T-helper 22 cell (primary cell): ENCODE data around the gene BCDIN3D.

Experiments
- DNase-seq: peaks from one replicate; pipeline ENCODE4 v3.0.0-alpha.2; 2020; ENCODE audit warnings: low read depth

Gene BCDIN3D

DNA sequence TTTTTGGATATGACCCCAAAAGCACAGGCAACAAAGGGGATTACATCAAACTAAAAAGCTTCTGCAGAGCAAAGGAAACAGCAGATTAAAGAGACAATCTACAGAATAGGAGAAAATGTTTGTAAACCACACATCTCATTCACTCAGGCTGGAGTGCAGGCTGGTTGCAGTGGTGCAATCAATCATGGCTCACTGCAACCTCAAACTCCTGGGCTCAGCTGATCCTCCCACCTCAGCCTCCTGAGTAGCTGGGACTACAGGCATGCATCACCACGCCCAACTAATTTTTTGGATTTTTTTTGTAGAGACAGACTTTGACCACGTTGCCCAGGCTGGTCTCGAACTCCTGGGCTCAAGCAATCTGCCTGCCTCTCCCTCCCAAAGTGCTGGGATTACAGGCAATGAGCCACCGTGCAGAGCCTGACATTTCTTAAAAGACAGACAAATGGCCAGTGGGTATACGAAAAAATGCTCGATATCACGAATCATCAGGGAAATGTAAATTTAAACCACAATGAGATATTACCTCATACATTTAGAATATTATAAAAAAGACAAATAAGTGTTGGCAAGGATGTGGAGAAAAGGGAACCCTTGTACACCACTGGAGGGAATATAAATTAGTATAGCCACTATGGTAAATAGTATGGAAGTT is 24.5 kb downstream of the BCDIN3D start:
- DNase-seq, result no peak

DNA sequence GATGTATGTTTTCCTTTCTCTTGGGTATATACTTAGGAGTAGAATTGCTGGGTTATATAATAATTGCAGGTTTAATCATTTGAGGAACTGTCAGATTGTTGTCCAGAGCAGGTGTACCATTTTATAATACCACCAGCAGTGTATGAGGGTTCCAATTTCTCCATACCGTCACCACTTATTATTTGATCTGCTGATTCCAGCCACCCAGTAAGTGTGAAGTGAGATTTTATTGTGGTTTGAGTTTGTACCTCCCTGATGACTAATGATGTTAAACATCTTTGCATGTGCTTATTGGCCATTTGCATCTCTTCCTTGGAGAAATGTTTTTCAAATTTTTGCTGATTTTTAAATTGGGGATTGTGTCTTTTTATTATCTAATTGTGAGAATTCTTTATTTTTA is 29.8 kb downstream of the BCDIN3D start:
- DNase-seq, result no peak

DNA sequence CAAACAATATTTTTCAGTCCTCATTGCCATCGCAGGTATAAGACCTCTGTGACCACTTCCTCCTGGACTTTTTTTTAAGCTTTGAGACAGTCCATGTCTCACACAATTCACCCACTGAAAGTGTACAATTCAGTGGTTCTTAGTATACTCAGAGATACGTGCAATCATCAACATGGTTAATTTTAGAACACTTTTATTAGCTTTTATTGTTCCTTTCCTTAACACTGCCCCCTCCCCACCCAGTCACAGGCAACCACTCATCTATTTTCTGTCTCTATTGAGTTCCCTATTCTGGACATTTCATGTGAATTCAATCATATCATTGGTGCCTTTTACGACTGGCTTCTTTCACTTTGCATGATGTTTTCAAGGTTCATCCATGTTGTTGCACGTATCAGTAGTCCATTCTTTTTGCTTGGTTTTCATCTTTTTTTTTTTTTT is 30.9 kb downstream of the BCDIN3D start:
- DNase-seq, result no peak

DNA sequence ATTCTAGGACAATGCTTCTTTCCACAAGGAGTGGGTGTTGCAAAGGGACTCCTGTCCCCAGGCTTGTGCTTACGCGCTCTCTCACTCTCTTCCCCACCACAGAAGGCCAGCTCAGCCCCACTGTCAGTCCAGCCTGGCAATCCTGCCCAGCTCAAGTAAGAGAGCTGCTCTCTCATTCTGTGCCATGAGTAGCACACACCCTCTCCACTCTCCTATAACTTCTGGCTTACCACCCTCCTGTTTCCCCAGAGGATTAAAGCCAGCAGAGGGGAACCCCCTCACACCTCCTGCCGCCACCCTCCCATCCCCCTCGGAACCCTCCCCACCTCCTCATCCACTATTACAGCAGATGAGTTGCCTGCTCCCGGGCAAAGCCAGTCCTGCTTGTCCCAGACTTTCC is 31.8 kb downstream of the BCDIN3D start:
- no peak for DNase-seq

DNA sequence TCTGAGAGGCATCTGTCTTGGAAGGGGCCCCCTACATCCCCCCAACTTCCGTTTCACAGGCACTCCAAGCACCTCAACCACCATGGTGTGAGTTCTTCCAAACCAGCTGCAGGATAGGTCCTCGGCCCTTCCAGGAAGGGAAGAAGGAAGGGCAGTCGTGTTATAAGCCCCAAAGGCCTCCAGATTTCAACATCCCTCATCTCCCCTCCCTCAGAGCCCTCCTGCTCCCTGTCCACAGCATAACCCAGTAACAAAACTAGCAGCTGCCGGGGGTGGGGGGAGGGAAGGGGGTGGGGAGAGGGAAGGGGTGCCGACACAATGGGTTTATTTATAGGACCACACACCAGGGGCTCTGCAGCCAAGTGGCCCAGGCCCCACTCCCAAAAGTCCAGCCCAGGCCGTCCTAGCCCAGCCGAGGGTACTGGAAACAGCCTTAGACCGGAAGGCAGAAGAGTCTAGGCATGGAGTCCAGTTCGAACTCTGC is 33.0 kb downstream of the BCDIN3D start:
- no peak for DNase-seq

DNA sequence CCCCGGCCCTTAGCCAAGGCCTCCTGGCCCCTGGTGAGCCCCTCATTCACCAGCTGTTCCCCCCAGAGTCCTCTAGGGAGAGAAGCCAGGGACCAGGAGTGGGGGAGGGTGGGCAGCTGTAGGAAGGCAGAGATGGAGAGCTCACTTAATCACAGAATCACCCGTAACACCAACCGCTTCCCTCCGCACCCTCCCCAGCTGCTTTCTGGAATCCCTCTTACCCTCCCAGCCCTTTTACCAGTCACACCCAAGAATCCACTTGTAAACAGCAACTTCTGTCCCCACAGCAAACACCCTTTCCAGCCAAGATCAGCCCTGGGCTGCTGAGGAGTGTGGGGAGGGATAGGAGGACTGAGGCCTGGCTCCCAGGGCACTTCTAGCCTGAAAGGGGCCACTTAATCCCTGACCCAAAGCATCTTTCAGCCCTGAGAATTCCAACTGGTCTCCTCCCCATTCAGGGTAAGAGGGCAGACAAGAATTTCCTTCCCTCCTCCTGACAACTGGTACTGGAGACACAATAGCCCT is 33.5 kb downstream of the BCDIN3D start:
- no peak for DNase-seq

DNA sequence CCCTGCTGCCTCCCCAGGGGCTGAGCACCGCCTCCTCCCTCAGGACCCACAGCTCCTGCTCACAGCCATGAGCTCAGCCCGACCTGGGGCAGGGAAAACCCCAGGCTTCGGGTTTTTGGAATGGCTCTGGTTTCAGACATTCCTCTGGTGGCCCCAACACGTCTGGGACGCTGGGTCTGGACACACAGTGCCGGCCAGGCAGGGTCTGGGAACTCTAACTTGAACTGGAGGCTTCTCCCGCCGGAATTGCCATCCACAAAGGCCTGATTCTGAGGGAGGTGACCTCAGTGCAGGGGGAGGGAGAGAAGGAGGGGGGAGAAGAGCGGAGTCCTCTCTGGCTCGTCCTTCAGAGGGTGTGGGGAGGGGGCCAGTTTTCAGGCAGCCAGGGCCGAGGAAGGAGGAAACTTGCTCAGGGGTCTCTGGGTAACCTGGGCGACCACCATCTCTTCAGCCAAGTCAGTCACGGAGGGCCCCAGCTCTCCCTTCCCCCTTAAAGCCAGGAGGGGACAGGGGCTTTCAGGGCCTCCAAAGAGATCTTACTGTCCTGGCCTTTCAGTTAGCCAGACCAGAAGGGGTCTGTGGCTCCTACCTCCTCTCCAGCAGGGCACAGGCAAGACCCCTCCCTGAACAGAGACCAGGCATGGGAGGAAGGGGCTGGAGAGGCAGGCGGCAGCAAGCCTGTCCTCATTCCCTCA is 34.1 kb downstream of the BCDIN3D start:
- no peak for DNase-seq

DNA sequence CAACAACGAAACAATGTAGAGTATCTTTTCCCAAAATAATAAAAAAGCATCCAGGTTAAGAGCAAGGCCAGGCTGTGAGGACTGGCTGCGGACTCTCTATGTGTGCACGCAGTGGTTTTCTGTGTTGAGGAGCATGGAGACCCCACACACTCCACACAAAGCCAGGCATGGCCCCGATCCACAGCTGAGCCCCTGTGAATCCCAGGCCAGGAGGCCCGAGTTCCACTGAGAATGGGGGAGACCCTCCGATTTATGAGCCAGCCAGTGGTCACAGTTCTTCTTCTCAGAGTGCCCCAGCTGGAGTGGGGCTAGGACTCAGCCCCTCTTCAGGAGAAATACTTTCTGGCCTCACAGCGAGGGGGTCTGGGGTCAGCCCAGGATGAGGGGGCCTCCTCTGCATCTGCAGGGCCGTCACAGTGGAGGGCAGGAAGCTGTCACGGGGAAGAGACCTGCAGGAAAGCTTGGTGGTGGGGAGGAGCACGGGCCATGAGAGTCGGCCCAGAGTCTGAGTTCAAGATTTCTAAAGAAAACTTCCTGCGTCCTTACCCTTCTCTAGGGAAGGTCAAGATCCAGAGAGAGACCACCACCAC is 34.8 kb downstream of the BCDIN3D start:
- no peak for DNase-seq

DNA sequence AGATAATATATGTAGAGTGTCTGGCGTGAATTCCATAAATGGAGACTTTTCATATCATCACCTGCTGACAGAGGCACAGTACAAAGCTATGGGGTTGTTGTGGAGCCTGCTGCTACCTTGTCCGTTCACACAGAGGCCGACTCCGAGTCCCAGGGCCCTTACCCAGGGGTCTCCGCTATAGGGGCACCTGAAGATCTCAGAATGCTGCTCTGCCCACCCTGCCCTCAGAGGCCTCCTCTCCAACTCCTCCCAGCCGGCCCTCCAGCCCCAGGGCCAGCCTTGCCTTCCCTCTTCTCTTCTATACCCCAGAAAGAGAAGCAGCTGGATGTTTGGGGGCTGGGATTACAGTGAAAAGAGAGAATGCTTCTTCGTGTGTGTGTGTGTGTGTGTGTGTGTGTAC is 36.0 kb downstream of the BCDIN3D start:
- DNase-seq, result no peak

DNA sequence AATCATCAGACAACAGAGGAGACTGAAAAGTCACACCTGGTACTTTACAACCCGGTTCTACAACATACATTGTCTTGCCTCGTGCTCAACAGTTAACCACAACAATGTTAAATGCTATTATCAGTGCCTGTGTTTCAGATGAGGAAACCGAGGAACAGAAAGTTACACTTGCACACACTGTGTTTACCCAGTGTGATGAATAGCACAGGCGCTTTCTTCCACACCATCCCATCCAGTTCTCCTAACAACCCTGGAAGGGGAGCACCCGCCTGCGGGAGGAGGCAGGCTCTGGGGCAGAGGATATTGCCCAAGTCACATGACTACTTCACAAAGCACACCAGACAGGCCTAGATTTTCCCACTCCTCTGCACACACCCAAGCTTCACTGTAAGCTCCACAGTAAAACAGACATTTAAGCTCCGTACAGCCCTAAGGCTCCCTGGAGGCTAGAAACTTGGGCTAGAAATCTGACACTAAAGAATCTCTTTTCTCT is 36.5 kb downstream of the BCDIN3D start:
- DNase-seq, result no peak

DNA sequence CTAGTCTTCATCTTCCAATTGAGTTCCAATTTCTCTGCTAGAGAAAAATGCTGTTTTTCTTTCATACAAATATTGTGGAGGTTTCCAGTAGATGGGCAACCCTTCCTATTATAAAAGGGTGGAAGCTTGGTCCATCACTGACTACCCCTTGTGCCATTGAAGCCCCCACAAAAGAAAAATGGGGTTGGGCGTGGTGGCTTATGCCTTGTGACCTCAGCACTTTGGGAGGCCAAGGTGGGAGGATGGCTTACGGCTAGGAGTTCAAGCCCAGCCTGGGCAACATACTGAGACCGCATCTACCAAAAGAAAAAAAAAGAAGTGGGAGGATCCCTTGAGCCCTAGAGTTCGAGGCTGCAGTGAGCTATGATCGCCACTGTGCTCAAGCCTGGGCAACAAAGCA is 37.5 kb downstream of the BCDIN3D start:
- DNase-seq, result no peak

DNA sequence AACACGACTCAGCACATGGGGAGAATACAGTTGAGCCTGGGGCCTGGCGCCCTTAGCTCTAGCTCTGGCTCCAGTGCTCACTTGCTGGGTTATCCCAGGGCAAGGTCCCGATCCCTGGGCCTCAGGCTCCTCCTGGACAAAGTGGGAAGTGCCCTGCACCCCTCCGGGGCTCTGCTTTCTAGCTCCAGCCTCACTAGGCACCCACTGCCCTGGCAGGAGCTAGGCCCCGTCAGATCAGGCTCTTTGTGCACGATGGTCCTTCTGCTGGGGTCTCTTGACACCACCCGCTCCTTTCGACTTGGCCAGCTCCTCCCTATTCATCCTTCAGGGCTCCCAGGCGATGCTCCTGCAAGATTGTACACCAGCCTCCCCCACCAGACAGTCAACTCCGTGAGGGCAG is 38.1 kb downstream of the BCDIN3D start:
- DNase-seq, result no peak

DNA sequence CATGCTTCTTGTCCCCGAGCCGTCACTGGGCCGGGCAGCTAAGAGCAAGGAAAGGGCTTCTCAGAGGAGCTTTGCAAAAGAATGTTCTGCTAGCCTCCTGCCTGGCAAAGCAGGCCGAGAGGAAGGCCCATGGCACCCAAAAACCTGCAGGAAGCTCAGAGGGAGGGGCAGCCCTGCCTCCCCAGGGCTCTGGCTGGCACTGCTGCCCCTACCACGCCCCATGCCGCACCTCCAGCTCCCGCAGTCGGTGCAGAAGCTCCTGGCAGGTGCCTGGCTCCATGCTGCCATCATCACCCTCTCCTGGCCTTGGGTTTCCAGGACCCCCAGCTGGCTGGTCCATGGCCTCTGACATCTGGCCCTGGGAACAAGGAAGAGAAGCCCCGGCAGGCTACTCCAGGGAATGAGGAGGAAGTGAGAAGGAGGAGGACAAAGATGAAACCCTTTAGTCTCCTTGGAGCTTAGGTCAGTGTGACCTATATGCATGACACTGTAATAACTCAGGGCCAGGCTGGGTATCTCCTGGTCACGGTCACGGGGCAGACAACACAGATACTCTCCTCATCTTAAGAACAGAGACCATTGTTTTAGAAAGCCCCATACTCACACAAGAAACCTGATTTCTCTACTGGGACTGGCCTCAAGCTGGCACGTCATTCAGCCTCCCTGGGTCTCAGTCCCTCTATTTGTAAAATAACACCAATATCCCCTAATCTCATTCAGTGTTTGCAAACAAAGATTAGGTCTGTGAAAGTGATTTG is 39.0 kb downstream of the BCDIN3D start:
- no peak for DNase-seq

DNA sequence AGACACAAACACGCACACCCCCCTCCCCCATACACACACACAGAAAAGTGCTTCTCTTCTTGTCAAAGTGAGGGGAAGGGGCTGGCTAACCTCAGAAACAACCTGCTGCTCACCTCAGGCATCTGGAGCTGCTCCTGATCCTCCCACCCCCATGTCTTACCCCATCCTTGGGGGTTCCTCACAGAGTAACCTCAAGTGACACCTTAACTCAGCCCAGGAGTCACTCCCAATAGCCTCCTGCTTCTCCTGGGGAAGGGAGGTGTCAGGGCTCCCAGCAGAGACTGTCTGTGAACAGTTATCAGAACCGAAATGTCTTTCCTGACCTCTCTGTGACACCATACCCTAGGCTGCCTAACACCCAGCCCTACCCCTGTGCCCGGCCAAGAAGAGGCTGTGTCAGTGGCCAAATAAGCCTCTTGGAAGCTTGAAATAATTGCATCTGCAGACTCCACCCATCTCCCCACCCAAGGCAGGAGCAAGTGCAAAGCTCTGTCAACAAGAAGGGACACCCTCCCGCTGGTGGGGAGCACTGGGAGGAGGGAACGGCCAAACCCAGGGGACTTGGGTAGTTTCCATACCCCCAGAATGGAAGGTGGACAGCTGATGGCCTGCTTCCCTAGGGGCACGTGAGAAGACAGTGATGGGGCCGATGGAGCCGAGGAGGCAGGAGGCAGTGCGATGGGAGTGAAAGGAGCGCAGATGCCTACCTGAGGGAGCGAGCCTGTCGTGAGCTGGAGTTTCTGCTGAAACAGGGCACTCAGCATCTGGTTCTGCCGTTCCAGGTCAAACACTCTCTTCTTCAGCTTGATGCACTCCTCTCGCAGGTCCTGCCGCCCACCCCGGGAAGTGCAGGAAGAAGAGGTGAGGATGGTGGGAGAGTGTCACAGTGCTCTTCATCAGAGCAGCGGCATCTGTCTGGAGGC is 41.5 kb downstream of the BCDIN3D start:
- DNase-seq, result no peak

DNA sequence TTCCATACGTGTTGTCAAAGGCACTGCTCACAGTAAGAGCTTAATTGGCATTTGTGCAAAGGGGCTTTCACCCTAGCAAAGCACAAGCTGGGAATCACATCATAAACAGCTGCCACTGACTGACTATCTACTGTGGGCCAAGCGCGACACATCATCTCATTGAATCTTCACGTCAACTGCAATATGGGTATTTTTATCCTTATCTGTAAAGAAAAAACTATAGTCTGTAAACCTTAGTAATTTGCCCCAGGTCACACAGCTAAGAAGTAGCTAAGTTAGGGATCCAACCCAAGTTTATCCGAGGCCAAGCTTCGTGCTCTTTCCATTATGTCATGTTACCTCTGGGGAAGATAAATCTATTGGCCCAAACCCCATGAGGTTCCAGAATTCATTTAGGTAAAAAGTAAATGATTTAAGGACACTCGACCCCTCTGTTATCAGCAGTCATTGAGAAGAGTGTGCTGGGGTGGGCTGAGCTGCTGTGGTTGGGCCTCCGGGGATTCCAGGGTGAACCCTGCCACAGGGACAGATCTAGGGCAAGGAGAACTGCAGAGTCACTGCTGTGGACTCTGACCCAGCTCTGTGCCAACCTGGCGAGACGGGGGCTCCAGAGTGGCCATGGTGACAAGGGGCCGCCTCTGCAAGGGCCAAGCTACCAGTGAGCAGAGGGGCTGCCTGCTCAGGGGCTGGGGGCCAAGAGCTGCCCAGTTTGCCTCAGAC is 42.3 kb downstream of the BCDIN3D start:
- no peak for DNase-seq

DNA sequence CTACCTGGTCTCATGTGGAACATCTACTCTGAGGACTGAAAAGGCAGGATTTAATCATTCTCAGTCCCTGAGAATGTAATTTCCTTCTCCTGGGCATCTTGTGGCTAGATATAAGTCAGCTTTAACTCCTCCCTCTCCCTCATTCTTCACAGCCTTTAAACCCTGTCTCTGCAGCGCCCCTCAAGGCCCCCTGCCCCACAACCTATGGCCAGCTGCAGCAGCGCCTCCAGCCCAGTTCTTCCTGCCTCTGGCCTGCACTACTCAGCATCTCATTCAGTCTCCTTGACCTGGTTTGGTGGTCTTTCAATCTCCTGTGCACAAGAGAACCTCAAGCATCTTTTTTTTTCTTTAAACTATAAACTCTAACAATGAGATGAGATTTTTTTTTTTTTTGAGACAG is 44.0 kb downstream of the BCDIN3D start:
- no peak for DNase-seq

DNA sequence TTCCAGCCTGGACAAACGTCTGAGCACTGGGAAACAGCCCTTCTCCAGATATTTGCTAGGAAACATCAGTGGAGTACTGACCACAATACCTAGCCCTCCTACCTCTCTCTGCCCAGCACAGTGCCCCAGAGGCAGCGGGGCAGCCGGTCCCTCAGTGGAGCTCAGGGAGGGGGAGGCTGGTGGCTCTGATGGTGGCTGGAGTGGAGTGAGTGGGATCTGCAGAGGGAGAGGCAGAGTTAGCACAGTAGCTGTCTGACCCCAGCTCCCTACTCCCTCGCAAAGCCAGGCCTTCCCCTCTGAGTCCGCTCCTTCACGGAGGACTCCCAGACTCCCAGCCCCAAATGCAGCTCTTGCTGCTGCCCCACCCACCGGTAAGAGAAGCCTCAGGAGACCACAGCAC is 44.7 kb downstream of the BCDIN3D start:
- no peak for DNase-seq

DNA sequence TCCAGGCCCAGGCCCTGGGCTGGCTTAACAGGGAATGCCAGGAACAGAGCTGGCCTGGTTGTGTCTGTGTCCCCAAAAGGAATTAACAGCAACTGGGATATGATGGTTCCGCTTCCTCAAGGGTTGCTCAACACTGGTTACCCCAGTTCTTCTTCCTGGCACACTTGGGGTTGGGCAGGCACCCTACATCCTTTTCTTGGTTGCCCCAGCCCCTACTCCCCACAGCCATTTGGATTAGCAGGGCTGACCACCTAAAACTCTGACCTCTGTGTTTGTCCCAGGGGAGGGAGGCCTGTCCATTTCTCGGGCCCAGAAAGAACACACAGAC is 45.5 kb downstream of the BCDIN3D start:
- DNase-seq, result no peak

DNA sequence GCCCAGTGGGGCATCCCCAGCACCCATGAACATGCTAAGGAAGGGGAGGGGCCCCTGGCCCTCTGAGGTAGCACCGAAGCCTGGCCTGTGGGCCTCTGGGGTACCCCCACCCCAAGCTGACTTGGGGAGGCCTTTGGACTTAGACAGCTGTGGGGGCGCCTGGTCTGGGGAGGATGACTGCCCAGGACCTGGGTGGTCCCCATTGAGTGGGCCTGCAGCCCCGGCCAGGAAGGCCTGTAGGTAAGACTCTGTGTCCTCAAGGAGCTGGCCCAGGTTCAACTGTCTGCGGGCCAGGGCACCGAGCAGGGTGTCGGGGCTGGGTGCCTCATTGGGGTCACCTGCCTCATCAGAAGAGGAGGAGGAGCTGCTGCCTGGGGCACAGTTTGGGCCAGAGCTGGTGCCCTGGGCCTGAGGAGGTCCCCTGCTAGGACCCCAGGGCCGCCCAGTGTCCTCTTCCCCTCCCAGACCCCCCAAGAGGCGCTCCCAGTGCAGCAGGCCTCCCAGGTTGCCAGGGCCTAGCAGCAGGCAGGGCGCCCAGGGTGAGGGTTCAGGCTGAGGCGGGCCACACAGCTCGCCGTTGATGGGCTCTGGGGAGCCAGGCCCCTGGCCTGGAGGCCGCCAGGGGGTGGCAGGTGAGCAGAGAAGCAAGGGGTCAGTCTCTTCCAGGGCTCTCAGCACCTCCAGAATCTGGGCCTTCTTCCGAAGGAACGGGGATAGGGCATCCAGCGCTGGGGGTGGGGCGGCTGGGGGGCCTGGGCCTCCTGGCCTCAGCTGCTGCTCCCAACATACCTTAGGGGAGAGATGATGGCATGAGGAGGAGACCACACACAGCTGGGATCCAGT is 46.1 kb downstream of the BCDIN3D start:
- DNase-seq, result no peak

DNA sequence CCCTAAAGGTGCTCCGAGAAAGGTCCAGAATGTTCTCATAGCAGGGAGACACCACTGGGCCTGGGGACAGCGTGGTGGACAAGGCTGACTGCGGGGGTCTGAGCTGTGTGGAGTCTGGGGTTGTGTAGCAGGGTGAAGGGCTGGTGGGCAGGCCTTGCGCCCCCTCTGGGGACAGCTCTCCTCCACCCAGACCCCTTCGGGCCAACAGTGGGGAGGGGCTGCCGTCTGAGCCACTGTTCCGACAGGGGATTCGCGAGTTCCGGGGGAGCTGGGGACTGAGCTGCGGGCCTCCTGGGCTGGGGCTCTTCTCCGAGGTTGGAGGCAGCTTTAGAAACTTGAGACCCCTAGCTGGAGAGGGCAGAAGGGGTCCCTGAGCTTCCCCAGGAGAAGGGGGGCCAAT is 46.8 kb downstream of the BCDIN3D start:
- DNase-seq, result no peak
